Activated CD4-positive, alpha-beta T cell treated with anti-CD3 and anti-CD28 coated beads for 48 hours (primary cell): ENCODE data around the gene WDR74.
"Not testable (repeated sequence)": the region's sequence is repeated elsewhere in the genome, so short reads cannot be mapped to it uniquely, and the experiment has no call there.

Experiments used
- DNase-seq: peaks from one replicate; pipeline ENCODE4 v3.0.0-alpha.2; 2020

The WDR74 gene

DNA sequence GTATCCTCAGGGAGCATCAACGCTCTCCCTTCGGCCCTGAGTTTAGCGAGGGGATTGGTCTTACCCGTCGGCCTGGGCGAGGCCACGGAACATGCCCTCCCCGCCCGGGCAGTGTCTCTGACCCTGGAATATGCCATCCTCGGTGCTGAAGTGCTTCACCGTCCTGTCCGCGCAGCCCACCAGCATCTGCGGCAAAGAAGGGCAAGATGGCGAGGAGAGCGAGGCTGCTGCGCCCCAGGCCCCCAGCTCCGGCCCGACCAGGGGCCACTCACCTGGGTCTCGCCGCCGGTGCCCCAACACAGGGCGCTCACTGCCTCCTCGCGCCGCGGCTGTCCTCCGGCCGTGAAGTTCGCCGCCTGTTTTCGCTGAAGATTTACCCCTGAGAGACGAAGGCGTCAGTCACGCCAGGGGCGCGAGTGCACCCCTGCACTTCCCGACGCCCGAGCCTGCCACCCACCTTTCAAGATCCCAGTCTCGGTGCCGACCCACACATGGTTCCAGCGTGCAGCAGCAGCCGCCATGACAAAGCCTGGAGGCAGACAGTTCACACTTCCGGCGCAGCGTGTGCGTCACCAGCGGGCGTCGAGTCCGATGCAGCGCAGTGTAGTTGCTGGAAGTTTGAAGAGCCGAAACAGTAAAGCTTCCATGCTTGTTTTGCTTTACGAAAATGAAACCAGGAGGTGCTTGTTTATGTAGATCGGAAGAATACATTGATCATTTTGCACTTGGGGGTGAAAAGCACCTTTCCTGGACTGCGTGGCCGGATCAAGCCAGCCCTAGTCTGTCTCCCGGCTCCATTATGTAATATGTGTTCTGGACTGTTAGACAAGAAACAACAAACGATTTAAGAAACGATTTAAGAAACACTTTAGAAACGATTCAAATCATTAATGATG lies at the start of gene WDR74:
Gene WDR74, minus strand, starts transcription at position 541 of the 896 bp plus-strand sequence. Its CDS starts 20 bp downstream, at position 521.
- DNase-seq, result peak; percentile 95

DNA sequence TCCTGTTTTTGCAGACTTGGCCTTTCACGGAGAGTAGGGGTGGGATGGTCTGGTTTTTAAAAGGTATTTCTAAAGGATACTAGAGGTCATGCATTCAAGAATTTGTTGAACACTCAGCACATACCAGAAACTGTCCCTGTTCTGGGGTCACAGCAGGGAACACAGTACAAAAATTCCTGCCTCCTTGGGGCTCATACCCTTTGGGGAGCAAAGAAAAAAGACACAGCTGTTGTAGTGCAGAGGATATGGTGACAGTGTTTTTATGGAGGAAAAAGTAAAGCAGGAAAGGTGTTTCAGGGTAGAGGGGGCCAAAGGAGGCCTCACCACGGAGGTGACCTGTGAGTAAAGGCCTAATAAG lies 49.7 kb upstream of the WDR74 start:
- DNase-seq, result no peak

DNA sequence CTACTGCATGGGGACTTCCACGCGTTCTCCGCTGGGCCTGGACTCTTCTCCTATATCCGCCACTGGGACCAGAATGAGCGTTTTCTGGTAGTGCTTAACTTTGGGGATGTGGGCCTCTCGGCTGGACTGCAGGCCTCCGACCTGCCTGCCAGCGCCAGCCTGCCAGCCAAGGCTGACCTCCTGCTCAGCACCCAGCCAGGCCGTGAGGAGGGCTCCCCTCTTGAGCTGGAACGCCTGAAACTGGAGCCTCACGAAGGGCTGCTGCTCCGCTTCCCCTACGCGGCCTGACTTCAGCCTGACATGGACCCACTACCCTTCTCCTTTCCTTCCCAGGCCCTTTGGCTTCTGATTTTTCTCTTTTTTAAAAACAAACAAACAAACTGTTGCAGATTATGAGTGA lies 49.0 kb upstream of the WDR74 start:
- no peak for DNase-seq

DNA sequence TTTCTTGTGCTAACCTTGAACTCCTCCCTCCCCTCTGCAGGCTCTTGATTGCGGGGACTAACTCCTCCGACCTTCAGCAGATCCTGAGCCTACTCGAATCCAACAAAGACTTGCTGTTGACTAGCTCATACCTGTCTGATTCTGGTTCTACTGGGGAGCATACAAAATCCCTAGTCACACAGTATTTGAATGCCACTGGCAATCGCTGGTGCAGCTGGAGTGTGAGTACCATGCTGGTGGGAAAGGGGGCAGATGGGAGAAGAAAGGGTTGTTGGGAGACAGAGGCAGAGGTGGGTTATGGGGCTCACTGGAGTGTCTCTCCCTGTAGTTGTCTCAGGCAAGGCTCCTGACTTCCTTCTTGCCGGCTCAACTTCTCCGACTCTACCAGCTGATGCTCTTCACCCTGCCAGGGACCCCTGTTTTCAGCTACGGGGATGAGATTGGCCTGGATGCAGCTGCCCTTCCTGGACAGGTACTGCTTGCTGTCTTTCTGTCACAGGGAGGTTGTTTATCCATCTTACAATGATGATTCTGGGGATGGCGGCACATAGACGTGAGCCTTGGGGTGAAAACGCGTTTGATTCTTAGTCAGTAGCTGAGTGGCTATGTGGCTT lies 45.9 kb upstream of the WDR74 start:
- no peak for DNase-seq

DNA sequence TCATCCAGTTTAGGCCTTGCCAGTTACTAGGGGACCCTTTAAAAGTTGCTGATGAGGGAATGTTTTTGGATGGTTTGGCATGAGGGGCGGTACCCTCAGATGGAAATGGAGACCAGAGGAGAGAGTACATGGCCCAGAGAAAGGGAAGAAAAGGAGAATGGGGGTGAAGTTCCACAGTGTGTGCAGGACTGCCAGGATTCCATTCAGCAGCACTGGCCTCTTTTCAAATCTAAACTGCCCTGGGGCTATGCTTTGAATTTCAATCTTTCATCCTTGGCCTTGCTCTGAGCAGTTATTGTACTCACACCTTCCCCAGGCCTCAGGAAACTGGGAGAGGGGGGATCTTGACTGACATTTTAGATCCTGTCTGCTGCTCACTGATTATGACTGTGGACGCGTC lies 44.3 kb upstream of the WDR74 start:
- DNase-seq, result no peak

DNA sequence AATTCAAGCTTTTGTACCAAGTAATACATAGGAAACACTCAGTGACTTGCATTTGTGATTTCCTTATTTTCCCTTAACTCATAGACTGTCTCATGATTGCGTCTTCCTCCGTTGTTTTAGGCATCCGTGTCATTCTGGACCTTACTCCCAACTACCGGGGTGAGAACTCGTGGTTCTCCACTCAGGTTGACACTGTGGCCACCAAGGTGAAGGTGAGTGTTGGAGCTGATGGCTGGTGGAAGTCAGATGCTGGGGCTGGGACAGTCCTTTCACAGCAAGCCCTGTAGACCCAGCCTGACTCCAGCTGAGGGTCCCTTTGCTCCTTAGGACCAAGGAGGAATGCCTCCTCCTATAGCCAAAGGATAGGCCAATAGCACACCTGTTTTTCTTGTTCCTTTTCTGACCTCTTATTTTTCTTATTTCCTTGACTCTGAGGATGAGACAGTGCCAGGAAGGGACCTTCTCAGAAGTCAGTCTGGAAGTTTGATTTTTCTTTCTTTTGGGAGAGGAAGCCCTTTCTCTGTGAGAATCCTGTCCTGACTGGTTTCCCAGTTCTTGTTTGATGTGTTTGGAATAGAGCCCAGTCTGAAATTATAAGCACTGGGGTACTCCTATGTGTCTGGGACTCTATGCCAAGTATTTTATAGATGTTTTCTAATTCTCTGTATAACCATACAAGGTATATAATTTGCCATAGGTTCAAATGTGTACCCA lies 43.6 kb upstream of the WDR74 start:
- no peak for DNase-seq

DNA sequence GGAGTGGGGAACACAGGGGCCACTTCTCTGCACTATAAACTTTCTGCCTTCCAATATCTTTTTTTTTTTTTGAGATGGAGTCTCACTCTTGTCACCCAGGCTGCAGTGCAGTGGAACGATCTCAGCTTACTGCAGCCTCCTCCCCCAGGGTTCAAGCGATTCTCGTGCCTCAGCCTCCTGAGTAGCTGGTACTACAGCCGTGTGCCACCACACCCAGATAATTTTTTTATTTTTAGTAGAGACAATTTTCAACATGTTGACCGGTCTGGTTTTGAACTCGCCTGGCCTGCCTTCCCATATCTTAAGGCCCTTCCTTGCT lies 43.0 kb upstream of the WDR74 start:
- DNase-seq, result no peak

DNA sequence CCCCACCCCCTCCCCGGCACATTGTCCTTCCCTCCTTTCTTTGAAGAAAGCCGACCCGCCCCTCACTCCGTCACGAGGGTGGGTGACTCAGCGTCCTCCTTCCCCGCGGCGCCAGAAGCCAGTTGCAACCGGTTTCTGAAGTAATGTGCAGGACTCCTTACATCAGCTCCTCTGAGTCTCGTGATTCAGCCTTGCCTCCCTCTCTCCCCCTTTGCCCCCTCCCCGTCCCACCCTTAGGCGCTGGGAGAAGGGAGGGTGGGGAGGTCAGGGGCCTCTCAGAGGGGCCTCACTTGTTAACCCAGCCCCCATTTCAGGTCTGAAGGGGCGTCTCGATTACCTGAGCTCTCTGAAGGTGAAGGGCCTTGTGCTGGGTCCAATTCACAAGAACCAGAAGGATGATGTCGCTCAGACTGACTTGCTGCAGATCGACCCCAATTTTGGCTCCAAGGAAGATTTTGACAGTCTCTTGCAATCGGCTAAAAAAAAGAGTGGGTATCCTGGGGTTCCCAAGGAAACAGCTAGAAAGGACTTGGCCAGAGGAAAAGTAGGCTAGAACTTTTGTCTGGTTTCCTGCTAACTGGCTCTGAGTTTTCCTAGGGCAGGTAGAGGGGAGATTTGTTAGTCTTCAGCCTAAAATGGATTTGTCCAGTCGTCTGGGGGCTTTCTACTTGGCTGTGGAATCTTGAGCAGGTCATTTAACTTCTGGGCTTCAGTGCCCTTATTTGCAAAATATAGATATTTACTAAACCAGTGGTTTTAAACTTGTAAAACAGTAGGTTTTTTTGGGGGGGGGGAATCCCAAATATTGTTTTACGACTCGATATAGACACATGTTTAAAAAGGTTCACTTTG lies 42.4 kb upstream of the WDR74 start:
- DNase-seq, result peak; percentile 98

DNA sequence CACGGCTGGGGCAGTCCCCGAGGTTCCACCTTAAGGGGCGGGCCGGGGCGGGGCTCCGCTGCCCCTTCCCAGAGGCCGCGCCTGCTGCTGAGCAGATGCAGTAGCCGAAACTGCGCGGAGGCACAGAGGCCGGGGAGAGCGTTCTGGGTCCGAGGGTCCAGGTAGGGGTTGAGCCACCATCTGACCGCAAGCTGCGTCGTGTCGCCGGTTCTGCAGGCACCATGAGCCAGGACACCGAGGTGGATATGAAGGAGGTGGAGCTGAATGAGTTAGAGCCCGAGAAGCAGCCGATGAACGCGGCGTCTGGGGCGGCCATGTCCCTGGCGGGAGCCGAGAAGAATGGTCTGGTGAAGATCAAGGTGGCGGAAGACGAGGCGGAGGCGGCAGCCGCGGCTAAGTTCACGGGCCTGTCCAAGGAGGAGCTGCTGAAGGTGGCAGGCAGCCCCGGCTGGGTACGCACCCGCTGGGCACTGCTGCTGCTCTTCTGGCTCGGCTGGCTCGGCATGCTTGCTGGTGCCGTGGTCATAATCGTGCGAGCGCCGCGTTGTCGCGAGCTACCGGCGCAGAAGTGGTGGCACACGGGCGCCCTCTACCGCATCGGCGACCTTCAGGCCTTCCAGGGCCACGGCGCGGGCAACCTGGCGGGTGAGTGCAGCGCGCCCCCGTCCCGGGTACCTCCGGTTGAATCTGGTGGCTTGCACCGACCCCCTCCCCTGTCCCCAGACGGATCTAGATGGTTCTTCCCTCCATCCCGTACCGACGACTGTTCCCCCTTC lies 41.6 kb upstream of the WDR74 start, which contains the start of gene SLC3A2:
Gene SLC3A2, plus strand, starts transcription at position 94 of the 776 bp plus-strand sequence. Its CDS starts 128 bp downstream, at position 222.
- peak; percentile 89 for DNase-seq

DNA sequence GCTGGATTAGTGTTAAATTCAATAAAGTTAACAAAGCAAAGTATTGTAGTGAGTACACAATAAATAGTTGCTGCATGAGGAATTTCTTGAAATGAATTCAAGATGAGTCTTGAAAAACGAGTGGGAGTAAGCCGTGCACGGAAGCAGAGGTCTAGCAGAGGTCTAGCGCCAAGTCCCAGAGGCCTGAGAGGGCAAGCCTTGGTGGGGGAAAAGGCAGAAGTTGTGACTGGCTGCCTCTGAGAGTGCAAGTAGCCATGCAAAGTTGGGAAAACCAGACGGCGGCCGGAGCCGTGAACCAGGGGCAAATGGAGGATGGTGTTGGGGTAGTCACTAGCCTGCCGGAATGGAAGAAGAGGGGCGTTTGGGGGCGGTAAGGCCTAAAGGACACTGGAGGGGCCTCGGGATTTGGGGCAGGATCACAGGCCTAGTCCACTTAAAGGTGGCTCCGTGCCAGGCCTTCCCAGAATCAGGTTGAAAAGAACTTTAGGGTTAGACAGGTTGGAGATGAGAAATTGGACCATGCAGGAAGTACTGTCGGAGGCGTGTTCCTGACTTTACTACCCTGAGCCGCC lies 40.9 kb upstream of the WDR74 start:
- DNase-seq, result peak; percentile 71

DNA sequence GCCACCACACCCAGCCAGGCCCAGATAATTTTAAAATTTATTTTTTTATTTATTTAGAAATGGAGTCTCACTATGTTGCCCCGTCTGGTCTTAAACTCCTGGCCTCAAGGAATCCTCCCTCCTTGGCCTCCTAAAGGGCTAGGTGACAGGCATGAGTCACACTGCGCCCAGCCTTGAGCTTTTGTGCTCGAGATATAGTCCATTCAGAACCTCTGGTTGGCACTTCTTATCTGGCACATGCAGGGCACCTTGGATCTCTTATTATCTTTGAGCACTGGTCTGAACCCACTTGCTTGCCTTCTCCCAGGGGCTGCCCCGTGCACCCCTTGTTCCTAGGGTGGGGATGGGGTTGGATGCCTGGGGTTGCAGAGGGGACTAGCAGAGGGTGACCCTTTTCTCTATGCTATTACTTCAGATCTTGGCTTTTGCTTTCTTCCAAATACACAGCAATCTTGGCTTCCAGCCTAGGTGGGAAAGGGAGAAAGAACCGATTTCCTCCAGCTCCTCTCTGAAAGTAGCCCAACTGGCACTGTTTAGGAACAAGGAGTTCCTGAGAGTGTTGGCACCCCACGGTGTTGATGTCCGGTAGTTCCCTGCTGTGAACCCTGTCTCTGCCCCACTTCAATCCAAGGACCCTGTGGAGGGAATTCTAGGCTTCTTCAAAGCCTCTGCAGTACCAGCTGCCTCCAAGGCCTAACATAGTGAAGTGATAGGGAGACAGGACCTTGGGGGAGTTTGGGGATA lies 40.0 kb upstream of the WDR74 start:
- no peak for DNase-seq

DNA sequence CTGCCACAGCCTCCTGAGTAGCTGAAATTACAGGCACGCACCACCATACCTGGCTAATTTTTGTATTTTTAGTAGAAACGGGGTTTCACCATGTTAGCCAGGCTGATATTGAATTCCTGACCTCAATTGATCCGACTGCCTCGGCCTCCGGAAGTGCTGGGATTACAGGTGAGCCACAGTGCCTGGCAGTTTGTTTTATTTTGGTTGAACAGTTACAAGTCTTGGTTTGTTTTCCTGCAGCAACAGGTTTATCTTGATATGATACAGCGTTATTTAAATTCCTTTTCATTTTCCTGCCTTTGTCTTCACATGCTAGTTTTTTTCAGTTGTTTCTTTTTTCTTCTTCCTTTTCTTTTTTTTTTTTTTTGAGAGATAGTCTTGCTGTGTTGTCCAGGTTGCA lies 37.3 kb upstream of the WDR74 start:
- no peak for DNase-seq

DNA sequence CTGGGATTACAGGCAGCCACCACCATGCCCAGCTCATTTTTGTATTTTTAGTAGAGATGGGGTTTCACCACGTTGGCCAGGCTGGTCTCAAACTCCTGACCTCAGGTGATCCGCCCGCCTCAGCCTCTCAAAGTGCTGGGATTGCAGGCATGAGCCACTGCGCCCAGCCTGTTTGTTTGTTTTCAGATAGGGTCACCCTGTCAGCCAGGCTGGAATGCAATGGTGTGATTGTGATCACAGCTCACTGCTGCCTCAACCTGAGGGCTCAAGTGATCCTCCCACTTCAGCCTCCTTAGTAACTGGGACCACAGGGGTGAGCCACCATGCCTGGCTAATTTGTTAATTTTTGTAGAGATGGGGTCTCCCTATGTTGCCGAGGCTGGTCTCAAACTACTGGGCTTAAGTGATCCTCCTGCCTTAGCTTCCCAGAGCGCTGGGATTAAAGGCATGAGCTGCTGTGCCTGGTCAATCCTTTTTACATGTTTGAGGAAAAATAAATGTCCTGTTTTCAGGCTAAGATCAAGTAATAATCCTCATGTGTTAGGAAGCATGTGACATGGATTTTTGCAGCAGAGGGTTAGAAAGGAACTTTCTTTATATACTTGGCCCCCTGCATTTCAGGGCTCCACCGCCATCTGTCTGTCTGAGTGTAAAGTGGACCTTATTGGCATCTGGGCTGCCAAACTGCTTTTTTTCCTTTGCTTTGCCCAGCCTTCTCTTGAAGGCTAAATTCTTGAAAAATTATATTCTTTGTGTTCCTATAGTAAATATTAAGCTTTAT lies 36.5 kb upstream of the WDR74 start:
- no peak for DNase-seq

DNA sequence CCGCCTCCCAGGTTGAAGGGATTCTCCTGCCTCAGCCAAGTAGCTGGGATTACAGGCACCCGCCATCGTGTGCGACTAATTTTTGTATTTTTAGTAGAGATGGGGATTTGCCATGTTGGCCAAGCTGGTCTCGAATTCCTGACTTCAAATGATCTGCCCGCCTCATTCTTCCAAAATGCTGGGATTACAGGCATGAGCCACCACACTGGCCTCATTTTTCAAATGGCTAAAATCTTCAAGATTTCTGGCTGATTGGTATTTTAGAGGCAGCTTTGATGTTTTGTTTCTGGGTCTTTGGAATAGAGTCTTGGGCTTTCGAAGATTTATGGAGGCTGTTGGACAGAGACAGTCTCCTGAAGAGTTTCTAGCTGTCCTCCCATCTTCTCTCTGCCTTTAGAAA lies 35.5 kb upstream of the WDR74 start:
- no peak for DNase-seq

DNA sequence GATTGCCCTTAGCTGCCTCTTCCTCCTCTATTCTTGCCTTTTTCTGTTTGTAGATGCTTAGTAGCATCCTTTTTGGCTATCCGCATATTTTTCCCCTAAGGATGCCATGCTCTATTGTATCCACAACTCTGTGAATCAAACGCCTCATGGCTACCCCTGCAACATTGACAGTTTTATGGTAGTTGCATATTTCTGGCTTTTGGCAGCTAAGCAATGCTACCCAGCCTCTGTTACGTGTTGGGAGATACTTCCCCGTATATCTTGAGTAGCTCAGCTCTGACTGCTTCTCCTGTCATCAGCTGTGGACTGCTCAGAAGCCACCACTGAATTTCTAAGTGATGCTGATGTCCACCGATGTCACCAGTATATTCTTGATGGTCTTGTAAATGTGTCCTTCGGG lies 26.2 kb upstream of the WDR74 start:
- DNase-seq, result no peak

DNA sequence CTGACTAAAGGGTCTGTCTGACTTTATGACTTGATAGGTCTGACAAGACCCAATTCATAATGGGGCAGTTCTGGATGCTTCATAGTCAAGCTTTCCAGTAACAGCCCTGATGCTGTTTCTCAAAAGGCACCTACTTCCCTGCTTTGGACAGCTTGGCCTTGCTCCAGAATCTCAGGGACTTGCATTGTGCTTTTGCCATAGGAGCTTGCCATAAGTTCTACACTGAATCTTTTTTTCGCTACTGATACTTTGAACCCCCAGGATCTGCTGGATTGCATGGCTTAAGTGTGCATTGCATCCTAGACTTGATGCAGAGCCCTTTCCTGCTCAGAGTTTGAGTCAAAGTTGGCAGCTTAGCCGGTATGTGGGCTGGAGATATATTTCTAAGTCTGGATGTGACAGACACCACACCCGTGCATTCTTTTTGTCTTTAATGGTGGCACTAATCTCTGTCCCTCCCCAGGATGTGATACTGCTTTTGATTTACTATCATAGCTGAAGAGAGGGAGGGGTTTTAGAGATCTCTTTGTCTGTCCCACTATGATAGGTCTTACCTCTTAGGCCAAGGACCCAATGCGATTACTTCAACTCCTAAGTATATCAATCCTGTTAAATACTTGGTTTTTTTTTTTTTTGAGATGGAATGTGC lies 24.4 kb upstream of the WDR74 start:
- no peak for DNase-seq

DNA sequence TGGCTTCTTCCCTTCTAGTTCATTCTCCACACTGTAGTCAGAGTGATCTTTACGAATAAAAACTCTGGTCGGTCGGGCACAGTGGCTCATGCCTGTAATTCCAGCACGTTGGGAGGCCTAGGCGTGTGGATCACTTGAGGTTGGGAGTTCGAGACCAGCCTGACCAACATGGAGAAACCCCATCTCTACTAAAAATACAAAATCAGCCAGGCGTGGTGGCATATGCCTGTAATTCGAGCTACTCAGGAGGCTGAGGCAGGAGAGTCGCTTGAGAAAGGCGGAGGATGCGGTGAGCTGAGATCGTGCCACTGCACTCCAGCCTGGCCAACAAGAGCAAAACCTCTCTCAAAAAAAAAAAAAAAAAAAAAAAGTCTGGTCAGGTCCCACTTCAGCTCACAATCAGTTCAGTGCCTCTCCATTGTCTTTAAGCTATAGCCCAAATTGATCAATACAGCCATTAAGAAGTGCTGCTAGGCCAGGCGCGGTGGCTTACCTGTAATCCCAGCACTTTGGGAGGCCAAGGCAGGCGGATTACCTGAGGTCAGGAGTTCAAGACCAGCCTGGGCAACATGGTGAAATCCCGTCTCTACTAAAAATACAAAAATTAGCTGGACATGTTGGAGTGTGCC lies 22.3 kb upstream of the WDR74 start:
- DNase-seq, result not testable (repeated sequence)

DNA sequence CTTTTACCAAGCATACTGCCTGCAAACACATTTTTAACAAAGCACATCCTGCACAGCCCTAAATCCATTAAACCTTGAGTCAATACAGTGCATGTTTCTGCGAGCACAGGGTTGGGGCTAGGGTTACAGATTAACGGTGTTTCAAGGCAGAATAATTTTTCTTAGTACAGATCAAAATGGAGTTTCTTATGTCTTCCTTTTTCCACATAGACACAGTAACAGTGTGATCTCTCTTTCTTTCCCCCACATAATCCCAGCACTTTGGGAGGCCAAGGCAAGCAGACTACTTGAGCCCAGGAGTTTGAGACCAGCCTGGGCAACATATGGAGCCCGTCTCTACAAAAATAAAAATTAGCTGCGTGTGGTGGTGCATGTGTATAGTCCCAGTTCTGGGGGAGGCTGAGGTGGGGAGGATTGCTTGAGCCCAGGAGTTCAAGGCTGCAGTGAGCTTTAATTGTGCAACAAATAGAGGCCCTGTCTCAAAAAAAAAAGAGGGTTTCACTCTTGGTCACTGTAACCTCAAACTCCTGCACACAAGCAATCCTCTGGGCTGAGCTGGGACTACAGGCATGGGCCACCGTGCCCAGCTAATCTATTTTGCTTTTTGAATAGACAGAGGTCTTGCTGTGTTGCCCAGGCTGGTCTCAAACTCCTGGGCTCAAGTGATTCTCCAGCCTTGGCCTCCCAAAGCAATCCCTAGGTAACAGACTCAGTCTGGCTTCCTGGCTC lies 21.6 kb upstream of the WDR74 start:
- DNase-seq, result no peak
